GM12878 (cell line): ENCODE measurements around the gene SERTAD1.

ENCODE experiments used
- CREB1 ChIP-seq: IDR thresholded peaks from 2 replicates; pipeline ENCODE4 v1.6.1; 2012; ENCODE audit warnings: low read depth, mild to moderate bottlenecking, inconsistent platforms
- EP300 ChIP-seq, 2 experiments: fragments of 150-350 bp in 1 of 2; IDR thresholded peaks; 2 replicates each; pipeline ENCODE4 v1.6.1; 2011 to 2012; ENCODE audit warnings: low read depth in 2 of 2, low read length in 2 of 2, borderline replicate concordance in 1 of 2, improper control_type of control experiment in 1 of 2, inconsistent platforms in 1 of 2; ENCODE audit not compliant: control insufficient read depth in 1 of 2
- PAX8 ChIP-seq: fragments of 450-650 bp; IDR thresholded peaks from 2 replicates; pipeline ENCODE4 v1.6.1; 2017; ENCODE audit warnings: mild to moderate bottlenecking, moderate library complexity
- TCF7 ChIP-seq: IDR thresholded peaks from 2 replicates; pipeline ENCODE4 v1.6.1; 2014; ENCODE audit warnings: antibody characterized with exemption, borderline replicate concordance
- YY1 ChIP-seq: IDR thresholded peaks from 2 replicates; pipeline ENCODE4 v1.6.1; 2011; ENCODE audit warnings: low read depth, mild to moderate bottlenecking, low read length
- ZNF24 ChIP-seq: fragments of 450-650 bp; IDR thresholded peaks from 2 replicates; pipeline ENCODE4 v1.6.1; 2017; ENCODE audit warnings: antibody characterized with exemption, mild to moderate bottlenecking

GRCh38 chr19:40398417-40399131, 27.2 kb downstream of the SERTAD1 start:
- TF ChIP-seq CREB1 (no peak), TCF7 (no peak), ZNF24 (no peak), YY1 (no peak), PAX8 (no peak), EP300 (IDR thresholded peaks at IDR 0.05; ENCODE audit: borderline replicate concordance in 1 of 2, control insufficient read depth in 1 of 2, low read depth in 2 of 2, low read length in 2 of 2) (no peak)
